HG03354 (cell line): ENCODE measurements around the gene STK39.
"Not testable (repeated sequence)": the region's sequence is repeated elsewhere in the genome, so short reads cannot be mapped to it uniquely, and the experiment has no call there.

ENCODE experiments used
- ATAC-seq: cut with Tn5 transposase; IDR thresholded peaks from one replicate; pipeline ENCODE4 v1.9.1; 2021; ENCODE audit warnings: mild to moderate bottlenecking; ENCODE audit not compliant: unreplicated experiment, poor library complexity, severe bottlenecking

STK39 gene

GRCh38 chr2:168247341-168248261, at the start of gene STK39:
STK39 (minus strand) TSS chr2:168247595; CDS start chr2:168247435, 160 bp downstream.
- peak; percentile 77 for ATAC-seq

DNA sequence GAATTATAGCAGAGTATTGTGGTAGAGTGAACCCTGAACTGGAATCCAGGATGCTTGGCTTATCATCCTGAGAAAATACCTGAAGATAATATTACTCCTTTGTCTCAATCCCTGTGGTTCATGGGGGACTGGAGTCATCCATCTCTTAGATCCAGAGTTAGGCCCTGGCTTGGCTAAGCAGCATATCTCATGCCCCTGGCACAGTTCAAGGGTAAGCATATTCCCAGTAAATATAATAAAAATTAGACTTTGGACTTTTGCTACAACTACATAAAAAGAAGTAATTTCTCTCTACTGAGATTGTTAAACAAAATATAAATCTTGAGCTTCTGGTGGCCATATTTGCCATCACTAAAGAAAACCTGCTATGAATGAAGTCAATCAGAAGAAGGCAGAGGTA, 47.7 kb upstream of the STK39 start:
- ATAC-seq = no peak

- no peak for ATAC-seq
These were observed 47.0 kb upstream of the STK39 start for GRCh38 chr2:168294409-168294808.

DNA sequence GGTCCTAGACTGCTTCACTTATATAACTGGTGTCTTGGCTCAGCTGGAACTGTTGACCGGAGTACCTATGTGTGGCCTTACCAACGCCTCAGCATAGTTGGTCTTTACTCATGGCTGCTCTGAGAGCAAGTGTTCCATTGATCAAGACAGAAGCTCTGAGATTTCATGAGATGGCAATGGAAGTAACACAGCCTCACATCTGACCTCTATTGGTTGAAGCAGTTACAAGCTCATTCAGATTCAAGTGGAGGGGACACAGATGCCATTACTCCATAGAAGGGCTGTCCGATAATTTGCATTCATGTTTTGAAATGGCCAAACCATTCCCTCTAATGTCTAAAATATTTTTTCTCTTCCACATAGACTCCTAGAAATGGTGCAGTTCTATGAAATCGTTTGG, 46.4 kb upstream of the STK39 start:
- no peak for ATAC-seq

DNA sequence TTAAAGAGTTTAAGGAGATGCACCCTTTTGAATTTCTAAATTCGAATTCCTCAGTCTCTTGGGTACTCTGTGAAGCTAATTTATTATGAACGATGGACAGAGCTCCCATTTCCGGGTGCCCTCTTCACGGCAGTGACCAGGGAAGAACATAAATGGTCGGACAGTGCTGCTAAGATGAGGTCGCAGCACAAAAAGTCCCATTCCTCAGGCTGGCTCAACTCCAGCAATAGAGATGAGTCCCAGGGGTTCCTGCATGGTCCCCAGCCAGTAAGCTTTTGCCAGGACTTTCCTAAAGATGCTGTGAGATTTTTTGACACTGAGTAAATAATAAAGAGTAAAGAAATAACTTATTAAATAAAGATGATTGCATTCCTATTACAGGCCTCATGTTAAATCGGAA, 43.0 kb upstream of the STK39 start:
- ATAC-seq = no peak

DNA sequence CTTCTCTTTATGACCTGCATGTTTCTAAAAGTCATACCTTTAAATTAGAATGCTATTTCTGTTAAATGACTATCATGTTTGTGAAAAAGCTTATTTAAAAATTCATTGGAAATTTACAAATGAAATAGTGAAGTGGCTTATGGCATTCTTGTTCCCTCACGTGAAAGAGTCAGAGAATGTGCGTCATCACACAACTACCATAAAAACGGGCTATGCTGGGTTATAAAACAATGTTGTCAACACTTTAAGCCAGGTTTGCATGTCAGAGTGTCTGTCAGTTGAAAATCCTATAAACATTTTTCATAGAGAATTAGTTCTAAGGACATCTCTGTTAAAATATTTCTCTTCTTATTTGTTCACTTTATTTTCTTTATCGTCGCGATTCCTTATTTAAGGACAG, 42.5 kb upstream of the STK39 start:
- ATAC-seq = no peak

- ATAC-seq = no peak
These were observed 39.1 kb upstream of the STK39 start for GRCh38 chr2:168286535-168286934.

- no peak for ATAC-seq
These were observed 31.1 kb upstream of the STK39 start for GRCh38 chr2:168278424-168278888.

DNA sequence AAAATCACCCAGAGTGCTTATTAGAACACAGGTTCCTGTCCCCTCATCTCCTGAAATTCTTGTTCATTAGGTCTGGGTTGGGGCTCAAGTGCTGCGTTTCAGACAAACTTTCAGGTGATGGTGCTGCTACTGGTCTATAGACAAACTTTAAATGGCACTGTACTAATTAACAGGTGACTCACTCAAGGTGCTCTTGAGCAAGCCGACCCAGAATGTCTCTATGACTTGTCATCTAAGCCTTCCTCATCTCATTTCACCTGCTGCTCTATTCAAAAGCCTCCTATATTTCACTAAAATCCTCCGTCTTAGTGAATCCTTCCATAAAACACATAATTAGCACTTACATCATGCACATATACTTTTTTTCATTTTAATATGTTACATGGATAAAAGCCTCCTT, 29.9 kb upstream of the STK39 start:
- ATAC-seq = no peak

DNA sequence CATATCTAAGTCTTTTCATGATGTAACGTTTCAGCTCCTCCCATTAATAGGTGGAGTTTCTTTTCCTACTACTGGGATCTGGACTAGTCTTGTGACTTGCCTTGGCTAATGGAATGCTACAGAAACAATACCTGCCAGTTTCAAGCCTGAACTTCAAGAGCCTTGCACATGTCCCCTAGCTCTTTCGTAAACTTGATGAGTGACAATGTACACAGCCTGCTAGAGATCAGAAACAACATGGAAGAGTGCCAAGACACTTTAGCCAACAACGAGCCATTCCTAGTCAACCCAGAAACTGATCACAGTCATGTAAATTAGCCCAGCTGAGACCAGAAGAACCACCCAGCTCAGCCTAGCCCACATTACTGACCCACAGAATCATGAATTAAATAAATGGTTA, 24.8 kb upstream of the STK39 start:
- no peak for ATAC-seq

- ATAC-seq = not testable (repeated sequence)
These were observed 15.5 kb upstream of the STK39 start for GRCh38 chr2:168262926-168263325.

- no peak for ATAC-seq
These were observed 9.1 kb upstream of the STK39 start for GRCh38 chr2:168256448-168256847.

DNA sequence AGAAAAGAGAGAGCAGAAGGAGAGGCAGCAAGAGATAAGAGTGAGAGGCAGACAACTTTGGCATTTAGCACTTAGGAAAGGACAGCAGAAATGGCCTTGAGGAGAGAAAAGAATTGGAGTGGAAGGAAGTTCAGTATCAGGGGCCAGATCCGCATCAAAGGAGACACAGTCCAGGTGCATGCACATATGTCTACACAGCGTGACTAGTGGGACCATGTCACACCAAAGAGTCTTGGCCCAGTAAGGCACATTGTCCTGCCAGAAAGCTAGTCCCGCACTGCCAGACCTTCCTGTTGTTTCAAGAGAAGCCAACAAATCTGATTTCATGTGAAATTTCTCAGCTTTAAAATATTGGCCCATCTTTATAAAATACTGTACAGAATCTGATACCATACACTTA, 8.5 kb upstream of the STK39 start:
- no peak for ATAC-seq

DNA sequence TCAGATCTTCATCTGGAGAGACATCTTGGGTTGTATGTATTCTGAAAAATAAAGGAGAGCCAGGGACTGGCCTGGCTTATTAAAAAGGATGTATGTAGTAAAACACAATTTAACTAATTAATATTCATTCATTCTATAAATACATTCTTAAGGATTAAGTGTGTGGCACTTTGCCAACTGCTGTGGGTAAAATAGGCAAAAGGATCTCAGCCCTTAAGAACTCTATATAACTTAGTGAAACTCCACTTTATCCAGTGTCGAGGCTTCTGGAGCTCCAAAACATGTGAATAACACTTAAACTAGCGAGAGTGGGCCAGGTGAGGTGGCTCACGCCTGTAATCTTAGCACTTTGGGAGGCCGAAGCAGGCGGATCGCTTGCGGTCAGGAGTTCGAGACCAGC, 7.7 kb upstream of the STK39 start:
- ATAC-seq = no peak

- no peak for ATAC-seq
These were observed 7.0 kb upstream of the STK39 start for GRCh38 chr2:168254158-168254935.

GRCh38 chr2:168253379-168253778, 6.0 kb upstream of the STK39 start:
- ATAC-seq = no peak

GRCh38 chr2:168252976-168253375, 5.6 kb upstream of the STK39 start:
- ATAC-seq = no peak

DNA sequence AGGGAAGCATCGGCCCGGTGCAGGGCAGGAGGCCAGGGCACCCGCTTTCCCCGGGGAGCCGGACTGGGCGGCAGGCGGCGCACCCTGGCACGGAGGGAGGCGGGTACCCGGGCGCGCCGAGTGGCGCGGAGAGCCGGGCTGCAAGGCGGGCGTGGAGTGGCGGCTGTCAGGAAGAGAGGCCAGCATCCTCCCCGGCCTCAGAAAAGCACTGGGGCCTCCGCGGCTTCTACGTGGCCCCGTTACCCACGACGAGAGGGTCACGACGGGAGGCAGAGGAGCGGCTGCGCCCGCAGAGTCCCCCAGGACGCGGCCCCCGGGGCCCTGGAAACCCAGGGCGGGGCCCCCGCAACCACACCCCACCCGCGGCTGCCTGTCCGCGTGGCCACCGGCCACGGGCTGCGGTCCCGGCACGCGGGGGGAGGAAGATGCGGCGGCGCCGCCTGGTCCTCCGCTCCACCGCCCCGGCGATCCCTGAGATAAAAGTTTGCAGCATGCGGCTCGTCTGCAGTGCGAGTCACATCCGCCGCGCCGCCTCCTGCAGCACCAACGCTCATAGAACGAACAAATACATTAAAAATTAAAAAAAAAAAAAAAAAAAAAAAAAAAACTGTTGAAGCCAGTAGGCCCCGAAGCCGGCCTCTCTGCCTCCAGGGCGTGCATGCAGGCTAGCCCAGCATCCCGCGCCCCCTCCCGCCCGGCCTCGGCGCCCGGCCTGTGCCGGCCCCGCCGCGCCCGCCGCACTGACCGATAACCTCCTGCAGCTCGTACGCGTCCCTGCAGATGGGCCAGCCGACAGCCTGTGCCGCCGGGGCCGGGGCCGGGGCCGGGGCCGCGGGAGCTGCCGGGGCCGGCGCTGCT, 683 bp downstream of the STK39 start:
- peak; percentile 67 for ATAC-seq

- ATAC-seq = no peak
These were observed 1.3 kb downstream of the STK39 start for GRCh38 chr2:168246072-168246482.
